Heart left ventricle (tissue), 13 donors: ENCODE measurements around the gene DCDC2.

Experiments used
- POLR2A ChIP-seq, 2 donors: fragments of 450-650 bp; IDR thresholded peaks; one replicate each; pipeline ENCODE4 v1.6.1; 2017; ENCODE audit warnings: antibody characterized with exemption in 2 of 2, mild to moderate bottlenecking in 2 of 2, moderate library complexity in 2 of 2
- TF ChIP-seq, protein P1 (sequence below), 12 donors: fragments of 200-600 bp; sonication (generic) in 4 of 12; IDR thresholded peaks; one replicate each; pipeline versions ENCODE4 v1.5.0 to v1.8.0; 2018 to 2022; ENCODE audit warnings: antibody characterized with exemption in 12 of 12, mild to moderate bottlenecking in 5 of 12
- donor health status: ischemic (EF 13 %, LVEDD 7.1; RV severe dilation, severe dysfunction).
- donor health status: DM: no; HTN: yes; CAD: no.
- donor health status: DM: no; HTN: no; CAD: no.
- donor health status: ischemic (EF 25% LVEDD 6.9; RV normal size, moderate dysfunction).
- donor health status: ischemic (EF 25% LVEDD 5.7; RV mildly dilated, moderate dysfunction).
- donor health status: ischemic (EF 35%, LVEDD 5.7; RV mildly dilated, moderate dysfunction).
- donor health status: nonischemic (EF 11% LVEDD 7.7; RV severe dilation, severe dysfunction).
- donor health status: DM: yes; HTN: yes; CAD: no.
- donor health status: PGD.
- donor health status: ischemic (EF 29% LVEDD 5.4; RV normal size, mild dysfunction).
- donor health status: nonischemic (EF 23%, LVEDD 6.1; RV moderate dilation, normal function).

GRCh38 chr6:24228123-24228522, 129.7 kb downstream of the DCDC2 start:
- TF ChIP-seq, protein P1, sequence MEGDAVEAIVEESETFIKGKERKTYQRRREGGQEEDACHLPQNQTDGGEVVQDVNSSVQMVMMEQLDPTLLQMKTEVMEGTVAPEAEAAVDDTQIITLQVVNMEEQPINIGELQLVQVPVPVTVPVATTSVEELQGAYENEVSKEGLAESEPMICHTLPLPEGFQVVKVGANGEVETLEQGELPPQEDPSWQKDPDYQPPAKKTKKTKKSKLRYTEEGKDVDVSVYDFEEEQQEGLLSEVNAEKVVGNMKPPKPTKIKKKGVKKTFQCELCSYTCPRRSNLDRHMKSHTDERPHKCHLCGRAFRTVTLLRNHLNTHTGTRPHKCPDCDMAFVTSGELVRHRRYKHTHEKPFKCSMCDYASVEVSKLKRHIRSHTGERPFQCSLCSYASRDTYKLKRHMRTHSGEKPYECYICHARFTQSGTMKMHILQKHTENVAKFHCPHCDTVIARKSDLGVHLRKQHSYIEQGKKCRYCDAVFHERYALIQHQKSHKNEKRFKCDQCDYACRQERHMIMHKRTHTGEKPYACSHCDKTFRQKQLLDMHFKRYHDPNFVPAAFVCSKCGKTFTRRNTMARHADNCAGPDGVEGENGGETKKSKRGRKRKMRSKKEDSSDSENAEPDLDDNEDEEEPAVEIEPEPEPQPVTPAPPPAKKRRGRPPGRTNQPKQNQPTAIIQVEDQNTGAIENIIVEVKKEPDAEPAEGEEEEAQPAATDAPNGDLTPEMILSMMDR (IDR thresholded peaks at IDR 0.05) = no peak
- no peak for TF ChIP-seq POLR2A (IDR thresholded peaks at IDR 0.05)
